ENCODE results near the gene MIR17HG.

Gene MIR17HG

GRCh38 chr13:91357613-91358386 is 10.3 kb downstream of the MIR17HG start:
- DNase-seq (ENCODE audit: low read depth in 2 of 2): no peak
- no peak for TF ChIP-seq CTCF (IDR thresholded peaks at IDR 0.05; ENCODE audit: low read depth, low read length)
- H3K4me3 ChIP-seq (replicated peaks in 1 of 2; ENCODE audit: low read depth in 2 of 2, low read length in 2 of 2): no peak overlapping the region

- DNase-seq (ENCODE audit: low read depth in 2 of 2): no peak
- no peak overlapping the region for H3K4me3 ChIP-seq (replicated peaks in 1 of 2; ENCODE audit: low read depth in 2 of 2, low read length in 2 of 2)
- TF ChIP-seq CTCF (IDR thresholded peaks at IDR 0.05; ENCODE audit: low read depth, low read length): no peak
These were observed 10.9 kb downstream of the MIR17HG start for GRCh38 chr13:91358387-91358782.

- no peak overlapping the region for H3K4me3 ChIP-seq (replicated peaks in 1 of 2; ENCODE audit: low read depth in 2 of 2, low read length in 2 of 2)
- TF ChIP-seq CTCF (IDR thresholded peaks at IDR 0.05; ENCODE audit: low read depth, low read length): no peak
- no peak for DNase-seq (ENCODE audit: low read depth in 2 of 2)
These were observed 11.6 kb downstream of the MIR17HG start for GRCh38 chr13:91359111-91359510.

GRCh38 chr13:91359631-91360030 is 12.1 kb downstream of the MIR17HG start:
- TF ChIP-seq CTCF (IDR thresholded peaks at IDR 0.05; ENCODE audit: low read depth, low read length): no peak
- H3K4me3 ChIP-seq (replicated peaks in 1 of 2; ENCODE audit: low read depth in 2 of 2, low read length in 2 of 2): no peak overlapping the region
- DNase-seq (ENCODE audit: low read depth in 2 of 2): no peak

- no peak for DNase-seq (ENCODE audit: low read depth in 2 of 2)
- H3K4me3 ChIP-seq (replicated peaks in 1 of 2; ENCODE audit: low read depth in 2 of 2, low read length in 2 of 2): no peak overlapping the region
These were observed 12.8 kb downstream of the MIR17HG start for GRCh38 chr13:91360246-91360751.

GRCh38 chr13:91361755-91362271 is 14.3 kb downstream of the MIR17HG start:
- no peak for DNase-seq (ENCODE audit: low read depth in 2 of 2)
- H3K4me3 ChIP-seq (replicated peaks in 1 of 2; ENCODE audit: low read depth in 2 of 2, low read length in 2 of 2): no peak overlapping the region
- no peak for TF ChIP-seq CTCF (IDR thresholded peaks at IDR 0.05; ENCODE audit: low read depth, low read length)

More at GRCh38 chr13:91360246-91360751, 12.8 kb downstream of the MIR17HG start:
- TF ChIP-seq CTCF (IDR thresholded peaks at IDR 0.05; ENCODE audit: low read depth, low read length): no peak
